Stimulated activated naive CD8-positive, alpha-beta T cell treated with anti-CD3 and anti-CD28 coated beads, Interleukin-15, Interleukin-2, amounts not matched to agents 100 ng/mL and 50 ng/mL, for 24 hours (primary cell): Measurements from ENCODE around the gene GLRA3.
"Not testable (repeated sequence)": the region's sequence is repeated elsewhere in the genome, so short reads cannot be mapped to it uniquely, and the experiment has no call there.

Source experiments
- H3K27ac Mint-ChIP-seq: one replicate; pipeline ENCODE4 v1.8.0; 2021; ENCODE audit warnings: mild to moderate bottlenecking, mixed read lengths
- H3K27me3 Mint-ChIP-seq: one replicate; pipeline ENCODE4 v1.8.0; 2021; ENCODE audit warnings: mixed read lengths
- H3K36me3 Mint-ChIP-seq: one replicate; pipeline ENCODE4 v1.8.0; 2021; ENCODE audit warnings: low read depth, mixed read lengths
- H3K4me1 Mint-ChIP-seq: one replicate; pipeline ENCODE4 v1.8.0; 2021; ENCODE audit warnings: low read depth, mixed read lengths
- H3K4me3 Mint-ChIP-seq: one replicate; pipeline ENCODE4 v1.8.0; 2021; ENCODE audit warnings: mild to moderate bottlenecking, mixed read lengths
- H3K9me3 Mint-ChIP-seq: one replicate; pipeline ENCODE4 v1.8.0; 2021; ENCODE audit warnings: mixed read lengths

The GLRA3 gene

GRCh38 chr4:174631901-174632758 lies 196.9 kb downstream of the GLRA3 start:
- no peak overlapping the region for H3K4me3 Mint-ChIP-seq
- H3K27me3 Mint-ChIP-seq, result no peaks in the 10 kb centered on the region
- H3K27ac Mint-ChIP-seq, result no peak overlapping the region
- H3K4me1 Mint-ChIP-seq, result no peaks in the 10 kb centered on the region
- H3K9me3 Mint-ChIP-seq, result no peaks in the 10 kb centered on the region
- no peaks in the 10 kb centered on the region for H3K36me3 Mint-ChIP-seq

GRCh38 chr4:174629907-174630450 lies 199.1 kb downstream of the GLRA3 start:
- not testable (repeated sequence) for H3K4me3 Mint-ChIP-seq, H3K27me3 Mint-ChIP-seq, H3K36me3 Mint-ChIP-seq, H3K9me3 Mint-ChIP-seq, H3K4me1 Mint-ChIP-seq, H3K27ac Mint-ChIP-seq

DNA sequence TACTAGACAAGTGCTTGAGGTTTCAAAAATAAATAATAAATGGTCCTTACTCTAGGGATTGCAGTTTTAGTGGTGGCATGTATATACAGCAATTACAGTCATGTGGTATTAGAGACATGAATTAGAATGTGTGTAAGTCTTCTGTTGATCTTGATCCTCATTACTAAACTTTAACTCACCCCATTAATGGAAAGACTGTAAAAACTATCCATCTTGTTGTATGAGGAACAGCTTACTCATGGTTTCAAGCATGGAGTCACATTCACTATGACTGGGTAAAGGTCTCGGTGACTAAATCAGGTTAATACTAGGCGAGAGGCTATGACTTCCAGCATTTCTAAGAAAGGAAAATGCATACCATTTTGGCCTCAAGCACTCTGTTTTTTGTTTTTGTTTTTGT lies 199.8 kb downstream of the GLRA3 start:
- H3K27ac Mint-ChIP-seq, result no peak overlapping the region
- H3K27me3 Mint-ChIP-seq, result no peaks in the 10 kb centered on the region
- no peak overlapping the region for H3K4me3 Mint-ChIP-seq
- no peaks in the 10 kb centered on the region for H3K4me1 Mint-ChIP-seq
- no peaks in the 10 kb centered on the region for H3K36me3 Mint-ChIP-seq
- H3K9me3 Mint-ChIP-seq, result no peaks in the 10 kb centered on the region

- H3K9me3 Mint-ChIP-seq, result no peaks in the 10 kb centered on the region
- no peak overlapping the region for H3K4me3 Mint-ChIP-seq
- no peak overlapping the region for H3K27ac Mint-ChIP-seq
Observed at GRCh38 chr4:174628191-174628590, 200.9 kb downstream of the GLRA3 start.

GRCh38 chr4:174627473-174627872 lies 201.6 kb downstream of the GLRA3 start:
- Mint-ChIP-seq H3K36me3 (no peaks in the 10 kb centered on the region), H3K4me3 (no peak overlapping the region), H3K9me3 (no peaks in the 10 kb centered on the region), H3K4me1 (no peaks in the 10 kb centered on the region), H3K27me3 (no peaks in the 10 kb centered on the region), H3K27ac (no peak overlapping the region)

More at GRCh38 chr4:174628191-174628590, 200.9 kb downstream of the GLRA3 start:
- Mint-ChIP-seq H3K27me3 (no peaks in the 10 kb centered on the region), H3K4me1 (no peaks in the 10 kb centered on the region), H3K36me3 (no peaks in the 10 kb centered on the region)

DNA sequence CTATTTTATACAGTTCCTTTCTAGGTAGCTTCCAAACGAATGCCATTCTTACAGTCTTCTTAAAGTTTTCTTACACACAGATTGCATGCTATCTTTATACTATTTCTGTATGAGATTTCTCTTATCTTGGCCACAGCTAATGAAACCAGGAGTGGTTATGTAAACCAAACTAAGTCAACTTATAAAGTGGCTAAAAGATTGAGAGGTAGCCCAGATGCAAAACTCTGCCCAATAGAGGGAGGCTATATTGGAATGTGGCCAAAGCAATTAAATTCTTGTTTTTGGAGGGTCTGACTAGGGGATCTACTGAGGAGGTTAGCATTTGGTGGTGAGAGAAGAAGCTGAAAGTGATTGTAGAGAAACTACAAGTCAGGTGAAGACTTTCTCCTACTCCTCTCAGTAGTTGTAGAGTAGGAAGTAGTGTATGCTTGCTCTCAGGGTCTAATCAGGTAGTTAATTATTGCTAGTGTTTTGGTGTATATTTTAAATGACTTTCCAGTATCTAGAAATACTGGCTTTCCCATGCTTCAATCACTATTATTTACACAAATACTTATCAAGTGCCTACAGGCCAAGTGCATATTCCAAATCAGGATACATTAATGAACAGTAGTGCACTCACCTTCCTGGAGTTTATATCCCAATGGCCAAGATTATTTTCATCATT lies 202.6 kb downstream of the GLRA3 start:
- no peaks in the 10 kb centered on the region for H3K36me3 Mint-ChIP-seq
- H3K4me1 Mint-ChIP-seq, result no peaks in the 10 kb centered on the region
- no peaks in the 10 kb centered on the region for H3K27me3 Mint-ChIP-seq
- no peaks in the 10 kb centered on the region for H3K9me3 Mint-ChIP-seq
- H3K4me3 Mint-ChIP-seq, result no peak overlapping the region
- H3K27ac Mint-ChIP-seq, result no peak overlapping the region

- Mint-ChIP-seq H3K4me3 (no peak overlapping the region), H3K27ac (no peak overlapping the region), H3K27me3 (no peaks in the 10 kb centered on the region)
Observed at GRCh38 chr4:174616661-174617060, 212.4 kb downstream of the GLRA3 start.

DNA sequence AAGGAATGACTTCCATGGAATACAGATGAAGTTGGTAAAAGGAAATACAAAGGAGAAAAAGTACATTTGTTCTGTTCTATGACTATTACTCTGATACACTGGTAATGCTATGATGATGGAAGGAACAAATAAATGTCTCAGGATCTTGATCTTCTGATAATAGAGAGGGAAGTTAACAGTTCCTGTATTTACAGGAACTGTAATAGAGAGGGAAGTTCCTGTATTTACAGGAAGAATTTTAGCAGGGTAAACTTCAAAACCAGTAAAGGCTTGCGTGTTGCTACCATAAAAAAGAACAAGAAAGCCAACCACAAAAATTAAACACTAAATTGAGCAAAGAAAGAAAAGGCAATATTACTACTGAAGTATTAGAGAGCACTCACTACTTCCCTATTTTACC lies 215.1 kb downstream of the GLRA3 start:
- no peaks in the 10 kb centered on the region for H3K4me1 Mint-ChIP-seq
- H3K27ac Mint-ChIP-seq, result no peak overlapping the region
- H3K27me3 Mint-ChIP-seq, result no peaks in the 10 kb centered on the region
- H3K36me3 Mint-ChIP-seq, result no peaks in the 10 kb centered on the region
- peaks cover 13% of the 10 kb centered on the region for H3K9me3 Mint-ChIP-seq
- H3K4me3 Mint-ChIP-seq, result no peak overlapping the region

More at GRCh38 chr4:174616661-174617060, 212.4 kb downstream of the GLRA3 start:
- Mint-ChIP-seq H3K4me1 (no peaks in the 10 kb centered on the region), H3K36me3 (no peaks in the 10 kb centered on the region), H3K9me3 (peaks cover 13% of the 10 kb centered on the region)

- Mint-ChIP-seq H3K27ac (no peak overlapping the region), H3K9me3 (peaks cover 13% of the 10 kb centered on the region), H3K36me3 (no peaks in the 10 kb centered on the region), H3K4me3 (no peak overlapping the region), H3K4me1 (no peaks in the 10 kb centered on the region), H3K27me3 (no peaks in the 10 kb centered on the region)
Observed at GRCh38 chr4:174611792-174612191, 217.3 kb downstream of the GLRA3 start.

- H3K27me3 Mint-ChIP-seq, result no peaks in the 10 kb centered on the region
- H3K9me3 Mint-ChIP-seq, result peaks cover 3% of the 10 kb centered on the region
- no peak overlapping the region for H3K4me3 Mint-ChIP-seq
- no peaks in the 10 kb centered on the region for H3K36me3 Mint-ChIP-seq
- H3K27ac Mint-ChIP-seq, result no peak overlapping the region
- H3K4me1 Mint-ChIP-seq, result no peaks in the 10 kb centered on the region
Observed at GRCh38 chr4:174607792-174608191, 221.3 kb downstream of the GLRA3 start.

DNA sequence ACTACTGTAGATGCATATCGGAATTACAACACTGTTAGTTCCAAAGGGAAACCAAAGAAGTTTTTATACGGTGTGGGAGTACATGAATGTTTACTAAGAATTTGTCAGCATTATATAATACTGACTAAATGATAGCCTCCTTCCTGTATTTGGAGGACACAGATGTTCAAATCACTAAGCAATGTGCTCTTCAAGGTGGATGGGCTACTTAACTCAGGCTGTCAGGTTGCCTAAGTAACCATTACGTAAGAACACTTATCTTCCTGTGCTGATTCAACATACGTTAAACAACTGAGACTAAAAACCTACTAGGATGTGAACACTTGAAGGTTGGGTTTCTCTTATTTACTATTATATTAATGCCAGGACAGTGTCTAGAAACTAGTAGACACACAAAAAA lies 224.8 kb downstream of the GLRA3 start:
- H3K9me3 Mint-ChIP-seq, result no peaks in the 10 kb centered on the region
- no peaks in the 10 kb centered on the region for H3K27me3 Mint-ChIP-seq
- H3K36me3 Mint-ChIP-seq, result no peaks in the 10 kb centered on the region
- H3K4me1 Mint-ChIP-seq, result no peaks in the 10 kb centered on the region
- no peak overlapping the region for H3K4me3 Mint-ChIP-seq
- no peak overlapping the region for H3K27ac Mint-ChIP-seq

- Mint-ChIP-seq H3K36me3 (no peaks in the 10 kb centered on the region), H3K27ac (no peak overlapping the region), H3K4me1 (no peaks in the 10 kb centered on the region), H3K4me3 (no peak overlapping the region), H3K27me3 (no peaks in the 10 kb centered on the region), H3K9me3 (no peaks in the 10 kb centered on the region)
Observed at GRCh38 chr4:174600391-174600790, 228.7 kb downstream of the GLRA3 start.

GRCh38 chr4:174598800-174599199 lies 230.2 kb downstream of the GLRA3 start:
- Mint-ChIP-seq H3K27ac (no peak overlapping the region), H3K4me1 (no peaks in the 10 kb centered on the region), H3K36me3 (no peaks in the 10 kb centered on the region), H3K27me3 (no peaks in the 10 kb centered on the region), H3K9me3 (no peaks in the 10 kb centered on the region), H3K4me3 (no peak overlapping the region)

- Mint-ChIP-seq H3K27ac (no peak overlapping the region), H3K4me3 (no peak overlapping the region)
Observed at GRCh38 chr4:174596513-174596912, 232.5 kb downstream of the GLRA3 start.

GRCh38 chr4:174595141-174595929 lies 233.7 kb downstream of the GLRA3 start:
- H3K4me1 Mint-ChIP-seq, result peaks cover 10% of the 10 kb centered on the region

More at GRCh38 chr4:174596513-174596912, 232.5 kb downstream of the GLRA3 start:
- Mint-ChIP-seq H3K36me3 (no peaks in the 10 kb centered on the region), H3K4me1 (peaks cover 4% of the 10 kb centered on the region), H3K27me3 (no peaks in the 10 kb centered on the region), H3K9me3 (peaks cover 4% of the 10 kb centered on the region)

More at GRCh38 chr4:174595141-174595929, 233.7 kb downstream of the GLRA3 start:
- peaks cover 4% of the 10 kb centered on the region for H3K9me3 Mint-ChIP-seq
- H3K4me3 Mint-ChIP-seq, result no peak overlapping the region
- no peaks in the 10 kb centered on the region for H3K27me3 Mint-ChIP-seq
- H3K27ac Mint-ChIP-seq, result no peak overlapping the region
- H3K36me3 Mint-ChIP-seq, result no peaks in the 10 kb centered on the region
